ENCODE results near the gene LRTM2.

DNA sequence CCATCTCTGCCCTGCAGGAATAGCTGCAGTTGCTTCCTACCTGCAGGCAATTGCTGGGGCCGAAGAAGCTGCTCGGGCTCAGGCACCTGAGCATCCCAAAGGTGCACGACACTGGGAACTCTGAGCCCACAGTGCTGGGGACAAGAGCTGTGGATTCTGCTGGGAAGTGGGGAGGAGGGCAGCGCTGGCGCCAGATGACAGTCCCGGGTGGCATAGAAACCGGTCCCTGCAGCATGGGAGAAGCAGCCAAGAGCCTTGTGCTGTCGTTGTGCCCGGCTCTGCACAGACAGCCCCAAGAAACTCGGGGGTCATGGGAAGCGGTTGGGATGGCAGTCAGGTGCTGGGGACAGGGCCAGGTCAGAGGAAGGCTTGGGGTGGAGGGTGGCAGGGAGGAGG, 529 bp downstream of the LRTM2 start:
- TF ChIP-seq, protein P1, sequence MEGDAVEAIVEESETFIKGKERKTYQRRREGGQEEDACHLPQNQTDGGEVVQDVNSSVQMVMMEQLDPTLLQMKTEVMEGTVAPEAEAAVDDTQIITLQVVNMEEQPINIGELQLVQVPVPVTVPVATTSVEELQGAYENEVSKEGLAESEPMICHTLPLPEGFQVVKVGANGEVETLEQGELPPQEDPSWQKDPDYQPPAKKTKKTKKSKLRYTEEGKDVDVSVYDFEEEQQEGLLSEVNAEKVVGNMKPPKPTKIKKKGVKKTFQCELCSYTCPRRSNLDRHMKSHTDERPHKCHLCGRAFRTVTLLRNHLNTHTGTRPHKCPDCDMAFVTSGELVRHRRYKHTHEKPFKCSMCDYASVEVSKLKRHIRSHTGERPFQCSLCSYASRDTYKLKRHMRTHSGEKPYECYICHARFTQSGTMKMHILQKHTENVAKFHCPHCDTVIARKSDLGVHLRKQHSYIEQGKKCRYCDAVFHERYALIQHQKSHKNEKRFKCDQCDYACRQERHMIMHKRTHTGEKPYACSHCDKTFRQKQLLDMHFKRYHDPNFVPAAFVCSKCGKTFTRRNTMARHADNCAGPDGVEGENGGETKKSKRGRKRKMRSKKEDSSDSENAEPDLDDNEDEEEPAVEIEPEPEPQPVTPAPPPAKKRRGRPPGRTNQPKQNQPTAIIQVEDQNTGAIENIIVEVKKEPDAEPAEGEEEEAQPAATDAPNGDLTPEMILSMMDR (conservative IDR thresholded peaks at IDR 0.05; ENCODE audit: low read length): no peak
- no peak for TF ChIP-seq EZH2phosphoT487 (IDR thresholded peaks at IDR 0.05; ENCODE audit: borderline replicate concordance)
